HEK293 (cell line): ENCODE results near the gene VPS11.

ENCODE experiments used
- CTCF ChIA-PET: fragments of 350-600 bp; formaldehyde crosslinking; extraction: SDS; loops from one replicate; lab custom pipeline; 2021; ENCODE audit warnings: antibody characterized with exemption; lab: Yijun Ruan, JAX
- POLR2A ChIA-PET: fragments of 300-600 bp; formaldehyde crosslinking; extraction: SDS; loops from one replicate; lab custom pipeline; 2020; ENCODE audit warnings: antibody characterized with exemption, inconsistent platforms; lab: Yijun Ruan, JAX
- H3K27ac ChIP-seq: fragments of 200-500 bp; sonication (Bioruptor generic); 2 replicates; pipeline ENCODE4 v1.5.1; 2014; ENCODE audit warnings: low read depth, low read length, control low read depth, inconsistent platforms; ENCODE audit errors: extremely low read depth
- H3K36me3 ChIP-seq, 2 experiments: fragments of 200-500 bp in 1 of 2; sonication (Bioruptor generic) in 1 of 2; 1 replicate in 1 of 2; 2 replicates in 1 of 2; pipeline ENCODE4 v1.5.1; 2014 to 2017; ENCODE audit warnings: inconsistent platforms in 2 of 2, low read length in 2 of 2; ENCODE audit not compliant: control insufficient read depth in 2 of 2, insufficient read depth in 1 of 2
- H3K4me1 ChIP-seq: fragments of 200-500 bp; sonication (Bioruptor generic); 2 replicates; pipeline ENCODE4 v1.5.1; 2014; ENCODE audit warnings: mild to moderate bottlenecking, low read length, inconsistent platforms; ENCODE audit not compliant: control insufficient read depth, insufficient read depth
- H3K4me3 ChIP-seq: 2 replicates; pipeline ENCODE4 v1.5.1; 2011; ENCODE audit warnings: low read depth, mild to moderate bottlenecking, control low read depth, low read length, moderate library complexity
- H3K9me3 ChIP-seq: fragments of 200-500 bp; sonication (Bioruptor generic); 2 replicates; pipeline ENCODE4 v1.5.1; 2014; ENCODE audit warnings: low read depth, low read length, inconsistent platforms; ENCODE audit not compliant: control insufficient read depth, insufficient read depth
- IKZF3 ChIP-seq: fragments of 450-650 bp; IDR thresholded peaks from 2 replicates; pipeline ENCODE4 v1.5.0; 2018; ENCODE audit warnings: missing biosample characterization, mild to moderate bottlenecking, missing genetic modification characterization, moderate library complexity
- KLF1 ChIP-seq: fragments of 450-650 bp; formaldehyde crosslinking; IDR thresholded peaks from 2 replicates; pipeline ENCODE4 v1.5.1; 2016; ENCODE audit warnings: missing biosample characterization, missing genetic modification characterization
- OSR2 ChIP-seq: fragments of 450-650 bp; formaldehyde crosslinking; IDR thresholded peaks from 2 replicates; pipeline ENCODE4 v1.5.1; 2016; ENCODE audit warnings: missing biosample characterization, missing genetic modification characterization
- PRDM10 ChIP-seq: fragments of 450-650 bp; formaldehyde crosslinking; IDR thresholded peaks from 2 replicates; pipeline ENCODE4 v1.5.1; 2016; ENCODE audit warnings: missing biosample characterization, missing genetic modification characterization
- PRDM2 ChIP-seq: fragments of 450-650 bp; formaldehyde crosslinking; IDR thresholded peaks from 2 replicates; pipeline ENCODE4 v1.5.1; 2016; ENCODE audit warnings: missing biosample characterization, missing genetic modification characterization, borderline replicate concordance
- SCRT1 ChIP-seq: fragments of 450-650 bp; formaldehyde crosslinking; IDR thresholded peaks from 2 replicates; pipeline ENCODE4 v1.5.1; 2016; ENCODE audit warnings: missing biosample characterization, missing genetic modification characterization, borderline replicate concordance
- SCRT2 ChIP-seq: fragments of 450-650 bp; formaldehyde crosslinking; IDR thresholded peaks from 2 replicates; pipeline ENCODE4 v1.5.1; 2016; ENCODE audit warnings: missing biosample characterization, missing genetic modification characterization
- ZBTB17 ChIP-seq: fragments of 450-650 bp; formaldehyde crosslinking; IDR thresholded peaks from 2 replicates; pipeline ENCODE4 v1.5.1; 2016; ENCODE audit warnings: missing biosample characterization, missing genetic modification characterization
- ZBTB49 ChIP-seq: fragments of 450-650 bp; formaldehyde crosslinking; IDR thresholded peaks from 2 replicates; pipeline ENCODE4 v1.5.1; 2016; ENCODE audit warnings: missing biosample characterization, missing genetic modification characterization, low read depth
- ZBTB8A ChIP-seq: fragments of 450-650 bp; formaldehyde crosslinking; IDR thresholded peaks from 2 replicates; pipeline ENCODE4 v1.5.1; 2016; ENCODE audit warnings: missing biosample characterization, missing genetic modification characterization
- ZNF169 ChIP-seq: fragments of 450-650 bp; formaldehyde crosslinking; IDR thresholded peaks from 2 replicates; pipeline ENCODE4 v1.5.1; 2016; ENCODE audit warnings: missing biosample characterization, missing genetic modification characterization
- ZNF354C ChIP-seq: fragments of 450-650 bp; formaldehyde crosslinking; IDR thresholded peaks from 2 replicates; pipeline ENCODE4 v1.5.1; 2016; ENCODE audit warnings: missing biosample characterization, missing genetic modification characterization, low read depth, borderline replicate concordance
- ZNF423 ChIP-seq: fragments of 450-650 bp; formaldehyde crosslinking; IDR thresholded peaks from 2 replicates; pipeline ENCODE4 v1.5.1; 2016; ENCODE audit warnings: missing biosample characterization, missing genetic modification characterization
- ZNF501 ChIP-seq: fragments of 450-650 bp; formaldehyde crosslinking; IDR thresholded peaks from 2 replicates; pipeline ENCODE4 v1.5.1; 2016; ENCODE audit warnings: missing biosample characterization, missing genetic modification characterization
- ZNF514 ChIP-seq: fragments of 450-650 bp; formaldehyde crosslinking; IDR thresholded peaks from 2 replicates; pipeline ENCODE4 v1.5.1; 2016; ENCODE audit warnings: missing biosample characterization, missing genetic modification characterization
- ZNF549 ChIP-seq: fragments of 450-650 bp; IDR thresholded peaks from 2 replicates; pipeline ENCODE4 v1.5.1; 2018; ENCODE audit warnings: missing biosample characterization, missing genetic modification characterization, mild to moderate bottlenecking, inconsistent platforms, moderate library complexity
- ZNF600 ChIP-seq: fragments of 450-650 bp; formaldehyde crosslinking; IDR thresholded peaks from 2 replicates; pipeline ENCODE4 v1.5.1; 2016; ENCODE audit warnings: missing biosample characterization, missing genetic modification characterization
- ZNF626 ChIP-seq: fragments of 450-650 bp; sonication (Bioruptor Pico); formaldehyde crosslinking; IDR thresholded peaks from 2 replicates; pipeline ENCODE4 v1.5.1; 2018; ENCODE audit warnings: missing biosample characterization, missing genetic modification characterization, inconsistent platforms
- ZSCAN30 ChIP-seq: fragments of 450-650 bp; IDR thresholded peaks from 2 replicates; pipeline ENCODE4 v1.5.1; 2018; ENCODE audit warnings: missing biosample characterization, mild to moderate bottlenecking, missing genetic modification characterization, moderate library complexity

VPS11 gene

GRCh38 chr11:119091966-119092879 is 24.6 kb downstream of the VPS11 start (continued):
- peak; percentile 52 for TF ChIP-seq OSR2
- peak; percentile 54 for TF ChIP-seq PRDM10 (tag by site-specific recombination)
- no peak for TF ChIP-seq ZNF169
- 0 out of 2 replicates have a peak, but pooled peaks have one; percentile 11 for TF ChIP-seq ZNF501 (tag by site-specific recombination)
- peak; percentile 74 for TF ChIP-seq SCRT2
- peak; percentile 64 for TF ChIP-seq ZNF600
- TF ChIP-seq ZBTB17 (tag by site-specific recombination), result 0 out of 2 replicates have a peak, but pooled peaks have one; percentile 60
- TF ChIP-seq PRDM2 (tag by site-specific recombination), result no peak
- TF ChIP-seq, all 188 proteins: peak for 13

- ChIA-PET POLR2A (interaction anchor here (0.5 to 4.0 kb wide), 16 partner anchors 9 to 412 kb away, joined by 3 to 43 read pairs (median 4); partner anchors contain the start of genes C2CD2L, DPAGT1, HINFP and HMBS), CTCF (interaction anchor here (0.7 to 1.1 kb wide), 4 partner anchors 53 to 281 kb away, joined by 3 to 4 read pairs (median 4); no protein-coding TSS in a partner anchor)
- Histone ChIP-seq H3K9me3 (no peaks in the 10 kb centered on the region), H3K4me1 (no peaks in the 10 kb centered on the region), H3K4me3 (peak overlapping the region; percentile 98), H3K27ac (peak overlapping the region; percentile 82; the same call in 1 of the 2 replicates), H3K36me3 (peaks cover 0 to 75% of the 10 kb centered on the region in 2 experiments; a peak in 1 of 3 replicates)
- TF ChIP-seq SCRT1 (tag by site-specific recombination) (peak; percentile 92), KLF1 (tag by site-specific recombination) (no peak), ZNF549 (tag by site-specific recombination) (no peak), ZNF626 (tag by site-specific recombination) (no peak), ZSCAN30 (no peak), IKZF3 (no peak), ZBTB49 (tag by site-specific recombination) (no peak), ZNF354C (tag by site-specific recombination) (no peak), ZNF423 (tag by site-specific recombination) (no peak), ZBTB8A (tag by site-specific recombination) (no peak), ZNF514 (no peak)
Measured at GRCh38 chr11:119092880-119093842, 25.5 kb downstream of the VPS11 start.
